ENCODE results near the gene OLIG1.

Gene OLIG1

DNA sequence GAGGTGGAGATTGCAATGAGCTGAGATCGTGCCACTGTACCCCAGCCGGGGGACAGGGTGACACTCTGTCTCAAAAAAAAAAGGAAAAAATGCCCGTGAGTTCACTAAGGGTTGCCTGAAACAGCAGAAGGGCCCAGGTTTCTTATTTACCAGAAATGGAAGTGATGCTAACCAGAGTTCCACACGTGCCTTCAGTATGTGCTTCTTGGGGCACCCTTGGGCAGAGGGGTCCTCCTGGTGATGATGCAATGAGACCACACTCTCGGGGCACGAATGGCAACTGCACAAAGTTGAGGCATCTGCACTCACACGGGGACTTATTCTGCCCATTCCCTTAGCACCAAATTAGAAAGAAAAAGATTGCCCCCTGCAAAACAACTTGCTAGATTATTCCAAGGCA lies 29.2 kb downstream of the OLIG1 start:
- DNase-seq (ENCODE audit: low read depth), result no peak

DNA sequence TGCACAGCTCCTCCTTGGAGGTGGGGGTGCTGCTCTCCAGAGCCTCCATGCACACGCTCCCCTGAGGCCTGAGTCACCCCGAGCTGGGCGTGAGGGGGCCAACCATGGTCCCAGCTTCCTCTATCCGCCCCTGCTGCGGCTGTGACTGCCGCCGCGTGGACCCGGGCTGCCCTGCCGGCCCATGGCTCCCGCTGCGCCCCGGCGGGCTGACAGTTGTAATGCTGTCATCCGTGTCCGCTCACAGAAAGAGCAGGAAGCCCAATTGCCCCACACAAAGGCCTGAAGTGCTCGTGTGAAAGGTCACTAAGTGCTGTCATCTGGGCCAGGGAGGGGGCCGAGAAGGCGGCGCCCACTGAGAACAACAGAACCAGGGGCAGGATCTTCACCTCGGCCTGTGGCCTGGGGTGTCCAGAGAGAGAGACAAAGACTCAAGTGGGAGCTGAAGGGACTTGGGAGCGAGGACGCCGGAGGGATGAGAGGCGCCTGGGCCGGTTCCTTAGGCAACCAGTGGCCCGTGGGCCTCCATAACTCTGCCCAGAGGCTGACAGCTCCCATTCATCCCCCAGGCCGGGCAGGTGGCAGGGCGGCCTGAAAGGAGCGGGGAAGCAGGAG lies 31.5 kb downstream of the OLIG1 start:
- DNase-seq (ENCODE audit: low read depth), result no peak

DNA sequence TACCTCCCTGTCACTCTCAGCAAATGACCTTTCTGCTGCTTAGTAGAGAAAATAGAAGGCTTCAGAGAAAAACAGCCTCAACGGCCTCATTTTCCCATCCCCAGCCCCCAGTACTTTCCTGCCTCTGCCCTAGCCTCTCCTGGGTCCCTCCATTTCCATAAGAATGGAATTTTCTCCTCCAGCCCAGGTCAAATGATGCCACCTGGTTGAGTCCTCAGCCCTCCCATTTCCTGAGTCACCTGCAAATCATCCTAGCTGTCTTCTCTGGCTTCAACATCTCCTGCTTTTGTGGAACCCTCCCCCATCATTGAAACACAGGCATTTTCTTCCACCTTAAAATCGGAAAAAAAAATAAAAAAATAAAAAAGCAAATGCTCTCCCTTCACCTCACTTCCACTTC lies 35.1 kb downstream of the OLIG1 start:
- DNase-seq (ENCODE audit: low read depth), result no peak

DNA sequence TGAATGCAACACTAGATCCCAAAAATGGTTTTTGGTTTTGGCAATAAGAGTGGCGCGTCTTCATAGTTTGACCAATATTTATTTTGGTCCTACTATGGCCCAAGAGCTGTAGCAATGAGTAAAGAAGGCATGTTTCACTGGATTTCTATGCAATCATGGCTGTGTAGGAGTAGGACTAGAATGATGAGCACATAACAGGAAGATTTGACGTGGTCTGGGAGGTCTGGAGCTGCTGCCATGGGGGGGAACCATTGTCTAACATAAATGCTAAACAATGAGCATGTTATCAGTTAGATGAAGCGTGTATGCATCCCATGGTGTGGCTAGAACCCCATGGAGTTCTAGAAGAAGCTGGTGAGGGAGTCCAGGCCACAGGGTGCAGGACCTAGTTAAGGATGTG lies 38.3 kb downstream of the OLIG1 start:
- no peak for DNase-seq (ENCODE audit: low read depth)

DNA sequence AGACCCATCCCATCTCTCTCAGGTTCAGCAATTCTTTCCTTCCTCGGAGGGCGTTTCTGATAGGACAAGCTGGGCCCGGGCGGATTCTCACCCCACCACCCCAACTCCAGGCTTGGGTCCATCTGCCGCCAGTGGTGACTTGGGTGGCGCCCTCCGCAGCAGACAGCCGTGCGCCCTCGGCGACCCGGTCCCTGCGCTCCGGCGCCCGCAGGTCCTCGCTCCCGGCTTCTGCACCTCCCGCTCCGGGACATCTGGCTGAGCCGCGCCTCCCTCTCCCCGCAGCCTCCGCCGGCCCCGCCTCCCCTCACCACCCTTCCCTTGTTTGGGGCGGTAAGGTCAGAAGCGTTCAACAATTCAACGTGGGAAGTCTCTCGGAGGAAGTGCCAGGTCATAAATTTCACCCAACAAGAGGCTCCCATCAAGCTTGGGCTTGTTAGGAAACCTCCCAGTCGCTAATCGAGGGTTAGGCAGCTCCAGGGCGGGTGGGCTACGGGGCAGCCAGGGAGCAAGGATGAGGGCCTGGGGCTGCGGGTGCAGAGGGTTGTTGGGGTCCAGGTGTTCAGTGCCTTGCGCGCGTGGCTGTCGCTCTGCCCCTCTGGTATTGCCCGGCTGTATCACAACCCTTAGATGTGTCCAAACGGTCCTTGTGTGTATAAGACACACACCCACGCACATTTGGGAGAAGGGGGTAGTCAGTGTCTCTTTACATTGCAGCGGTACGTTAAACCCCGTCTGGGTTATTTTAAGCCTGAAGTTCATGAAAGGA lies 39.8 kb downstream of the OLIG1 start:
- DNase-seq (ENCODE audit: low read depth), result no peak

DNA sequence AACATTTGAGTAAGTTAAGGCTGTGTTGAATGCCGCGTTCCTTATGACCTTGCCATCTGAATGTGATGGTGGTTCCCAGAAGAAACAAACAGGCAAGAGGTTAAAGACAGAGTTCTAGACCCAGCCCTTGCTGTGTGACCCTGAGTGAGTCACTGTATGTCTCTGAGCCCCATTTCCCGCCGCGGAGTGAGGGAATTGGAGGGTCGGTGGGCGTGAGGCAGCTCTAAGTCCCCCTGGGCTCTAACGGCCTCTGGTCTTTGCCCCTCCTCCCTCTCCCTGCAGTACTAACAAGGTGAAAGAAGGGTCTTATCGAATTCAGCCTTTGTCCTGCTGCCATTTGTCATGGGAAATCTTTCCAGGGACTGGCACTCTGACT lies 40.4 kb downstream of the OLIG1 start:
- no peak for DNase-seq (ENCODE audit: low read depth)

DNA sequence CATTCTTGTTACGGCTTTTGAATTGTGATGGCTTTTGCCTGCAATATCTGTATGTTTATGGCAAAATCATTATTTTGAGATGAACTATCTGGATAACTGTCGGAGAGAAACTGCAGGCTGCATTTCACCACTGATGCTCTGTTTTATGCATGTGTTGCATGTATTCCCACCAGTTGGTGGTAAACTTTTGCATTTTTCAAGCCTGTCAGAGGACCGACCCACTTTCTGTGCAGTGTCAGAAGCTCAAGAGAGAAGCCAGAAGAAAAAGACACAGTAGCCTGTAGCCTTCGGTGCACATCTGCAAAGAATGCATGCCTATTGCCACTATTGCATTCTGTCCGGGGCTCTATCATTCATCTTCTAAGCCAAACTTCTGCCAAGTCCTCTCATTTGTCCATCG lies 41.6 kb downstream of the OLIG1 start:
- no peak for DNase-seq (ENCODE audit: low read depth)

DNA sequence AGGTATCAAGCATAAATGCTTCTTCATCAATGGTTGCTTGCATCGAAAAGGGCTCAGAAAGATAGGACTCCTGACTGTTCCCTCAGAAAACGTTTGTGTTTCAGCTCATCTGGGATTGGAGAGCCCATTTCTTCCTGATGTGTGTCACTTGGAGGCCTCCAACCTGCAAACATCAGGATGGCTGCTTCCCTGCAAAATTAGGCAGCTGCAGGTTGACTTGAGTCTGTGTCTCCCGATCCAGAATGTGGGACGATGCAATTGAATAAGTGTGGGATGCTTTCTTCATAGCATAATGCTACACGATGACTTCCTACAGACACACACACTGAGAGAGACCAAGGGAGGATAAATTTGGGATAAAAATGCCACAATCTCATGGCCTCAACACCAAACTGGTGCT lies 42.2 kb downstream of the OLIG1 start:
- no peak for DNase-seq (ENCODE audit: low read depth)

DNA sequence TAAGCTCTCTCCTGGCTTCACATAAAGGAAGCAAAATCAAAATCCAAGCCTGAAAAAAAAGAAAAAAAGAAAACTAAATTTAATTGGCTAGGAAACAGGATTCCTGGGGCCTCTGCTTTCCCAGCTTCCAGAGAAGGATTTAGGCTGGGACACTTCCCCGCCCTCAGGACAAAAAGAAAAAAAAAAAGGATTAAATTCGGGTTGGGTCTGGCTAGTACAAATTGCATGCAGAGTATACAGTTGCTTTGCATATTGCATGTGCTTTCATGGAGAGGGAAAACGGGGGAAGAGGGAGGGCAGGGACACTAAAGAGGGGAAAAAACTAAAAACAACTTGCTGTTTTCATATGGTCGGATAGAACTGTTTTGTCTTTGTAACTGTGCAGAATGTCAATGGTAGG lies 42.7 kb downstream of the OLIG1 start:
- no peak for DNase-seq (ENCODE audit: low read depth)

DNA sequence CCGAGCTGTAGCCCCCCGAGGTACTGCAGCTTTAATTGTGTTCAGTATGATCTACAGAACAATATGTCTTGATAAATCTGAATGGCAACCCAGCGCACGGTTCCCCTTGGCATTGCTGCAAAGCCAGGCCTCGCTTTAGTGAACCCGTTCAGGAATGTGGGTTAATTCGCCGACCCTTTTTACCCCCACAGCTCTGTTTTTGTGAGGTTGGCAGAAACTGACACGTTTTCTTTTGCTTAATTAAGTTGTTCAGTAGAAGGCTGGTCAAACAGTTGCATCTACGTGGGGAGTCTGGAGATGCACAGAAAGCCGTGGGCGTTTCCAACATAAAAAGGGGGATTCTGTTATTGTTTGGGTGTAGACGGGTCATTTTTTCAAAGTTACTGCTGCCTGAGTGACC lies 43.2 kb downstream of the OLIG1 start:
- no peak for DNase-seq (ENCODE audit: low read depth)

DNA sequence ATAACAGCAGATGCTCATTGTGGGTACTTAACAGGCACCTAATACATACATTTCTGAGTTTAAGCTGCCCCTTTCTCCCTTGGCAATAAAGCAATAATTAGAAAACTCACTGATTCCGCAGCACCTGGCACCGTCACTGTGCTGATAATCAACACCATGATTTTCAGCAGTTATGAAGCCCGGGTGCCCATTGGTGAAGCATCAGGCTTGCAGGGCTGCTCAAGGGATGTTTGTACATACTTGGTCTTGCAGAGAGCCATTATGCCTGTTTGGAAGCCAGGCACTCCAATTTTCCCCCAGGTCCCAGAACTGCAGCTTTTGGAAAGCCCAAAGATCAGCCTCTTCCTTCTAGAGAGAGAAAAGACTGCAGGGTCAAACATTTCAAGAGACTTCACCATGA lies 44.3 kb downstream of the OLIG1 start:
- DNase-seq (ENCODE audit: low read depth), result no peak

DNA sequence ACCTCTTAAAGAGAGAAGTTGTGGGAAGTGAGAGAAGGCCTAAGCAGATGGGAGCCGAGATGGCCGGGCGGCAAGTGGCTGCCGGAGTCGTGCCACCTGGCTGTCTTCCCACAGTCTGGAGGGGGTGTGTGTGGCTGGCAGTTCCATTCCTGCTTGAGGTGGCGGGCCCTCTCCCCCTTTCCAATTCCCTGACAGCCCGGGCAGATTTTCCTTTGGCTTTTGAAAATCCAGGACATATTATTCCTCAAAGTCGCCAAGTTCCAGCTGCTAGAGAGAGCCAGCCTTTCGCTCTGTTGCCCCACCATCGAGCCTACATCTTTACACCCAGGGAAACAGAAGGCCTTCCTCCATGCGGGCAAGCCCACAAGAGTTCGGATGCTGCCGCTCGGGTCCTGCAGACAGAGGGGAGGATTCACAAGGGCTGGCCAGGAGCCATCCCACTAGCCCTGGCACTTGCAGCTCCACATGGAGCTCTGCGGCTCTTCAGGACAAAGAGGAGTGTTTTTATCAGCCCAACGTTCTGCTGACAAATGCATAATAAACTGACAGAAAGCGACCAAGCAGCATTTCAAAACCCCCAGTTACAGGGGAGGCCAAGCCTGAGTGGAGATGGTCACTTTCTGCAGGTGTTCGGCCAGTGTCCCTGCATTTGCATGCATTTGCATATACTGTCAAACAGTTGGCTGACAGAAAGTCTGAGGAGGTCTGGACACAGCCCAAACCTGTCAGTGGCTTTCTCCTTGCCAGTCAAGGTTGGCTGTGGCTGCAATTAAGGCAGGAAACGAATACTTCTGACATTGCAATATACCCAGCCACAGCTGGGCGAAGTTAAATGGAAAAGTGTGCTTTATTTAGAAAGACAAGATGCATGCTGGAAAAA lies 45.9 kb downstream of the OLIG1 start:
- DNase-seq (ENCODE audit: low read depth), result no peak

DNA sequence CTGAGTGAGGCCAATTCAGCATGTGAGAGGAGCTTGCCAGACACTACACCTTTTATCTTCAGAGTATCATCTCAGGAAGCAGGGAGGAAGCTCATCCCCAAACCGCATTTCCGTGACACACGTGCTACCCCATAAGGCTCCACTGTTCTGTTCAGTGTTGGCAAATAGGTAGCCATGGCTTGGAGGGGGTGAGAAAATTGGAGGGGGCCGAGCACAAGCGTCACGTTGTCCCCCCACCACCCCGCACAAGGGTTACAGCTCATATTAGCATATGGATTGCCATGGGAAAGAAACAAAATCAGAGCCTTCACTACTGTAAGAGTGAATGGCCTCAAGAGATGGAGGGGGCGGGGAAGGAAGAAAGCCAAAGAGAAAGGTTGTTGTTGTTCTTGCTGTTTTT lies 46.7 kb downstream of the OLIG1 start:
- DNase-seq (ENCODE audit: low read depth), result no peak

DNA sequence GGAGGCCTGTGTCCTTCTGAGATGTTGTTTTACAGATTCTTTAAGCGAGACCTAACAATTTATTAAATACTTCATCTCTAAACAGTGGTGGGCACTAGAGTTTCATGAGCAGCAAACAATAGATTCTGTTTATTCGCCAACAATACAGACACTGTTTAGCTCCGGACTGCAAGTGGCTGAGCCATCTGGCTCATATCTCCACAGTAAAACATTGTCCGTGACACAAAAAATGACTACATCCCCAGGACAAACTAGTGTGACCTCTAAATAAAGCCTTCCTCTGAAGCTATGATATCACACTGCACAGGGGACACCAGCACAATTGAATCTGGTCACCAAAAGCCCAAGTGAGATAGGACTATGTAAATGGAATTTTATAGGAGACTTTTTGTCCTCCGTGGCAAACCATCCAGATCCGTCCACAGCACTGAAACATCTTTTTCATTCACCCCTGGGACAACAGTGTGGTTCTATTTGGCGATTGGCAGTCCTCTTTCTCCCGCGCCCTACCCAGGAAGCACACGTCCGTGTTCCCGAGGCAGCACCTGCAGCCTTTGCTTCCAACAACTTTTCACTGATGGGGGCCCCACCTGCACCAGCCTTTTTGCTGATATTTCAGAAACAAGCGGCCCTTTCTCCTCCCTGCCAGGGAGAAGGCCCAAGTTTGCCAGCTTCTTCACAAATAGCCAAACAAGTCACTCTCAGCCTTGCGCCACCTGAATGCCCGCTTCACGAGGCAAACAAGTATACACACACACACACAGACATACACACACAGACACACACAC lies 47.4 kb downstream of the OLIG1 start:
- no peak for DNase-seq (ENCODE audit: low read depth)
